ENCODE data around the gene TMEM242. TPM values are rescaled to one million over a fixed set of nuclear protein-coding genes. Genes with fewer than 3 reads are reported as not detected.
A peak's percentile ranks its signal among the peaks of the same experiment; 100 is the strongest.

Gene TMEM242
- total RNA-seq, 2 donors from 2014 or later = 10.8 to 11.7 TPM

GRCh38 chr6:157278171-157278570 is 45.1 kb downstream of the TMEM242 start:
- Histone ChIP-seq H3K9me3 (ENCODE audit: control insufficient read depth, low read length) (no peaks in the 10 kb centered on the region), H3K27ac (ENCODE audit: low read depth, low read length) (no peak overlapping the region), H3K36me3 (ENCODE audit: control insufficient read depth, insufficient read depth, low read length) (no peaks in the 10 kb centered on the region), H3K27me3 (ENCODE audit: control insufficient read depth, insufficient read depth, low read length, poor library complexity, severe bottlenecking) (peaks cover 9% of the 10 kb centered on the region), H3K4me1 (ENCODE audit: control insufficient read depth, insufficient read depth, low read length) (peaks cover 5% of the 10 kb centered on the region), H3K9ac (ENCODE audit: extremely low read depth, low read length, poor library complexity, severe bottlenecking) (no peak overlapping the region), H3K4me3 (ENCODE audit: low read length) (no peak overlapping the region)
- H3K4me1 Mint-ChIP-seq = peaks cover 9% of the 10 kb centered on the region
- peak; percentile 40 for DNase-seq
- H3K36me3 Mint-ChIP-seq (ENCODE audit: low read depth) = no peaks in the 10 kb centered on the region
- WGBS, 2 experiments (ENCODE audit: insufficient coverage in 1 of 2, insufficient read length in 1 of 2) = 92 to 95% methylated on average over 4 to 9 of the region's 9 CpGs
- no peak for TF ChIP-seq CTCF (conservative IDR thresholded peaks at IDR 0.05)
- peaks cover 16% of the 10 kb centered on the region for H3K27me3 Mint-ChIP-seq (ENCODE audit: insufficient read depth)
- no peak overlapping the region for H3K4me3 Mint-ChIP-seq
- H3K9me3 Mint-ChIP-seq = no peaks in the 10 kb centered on the region
- no peak overlapping the region for H3K27ac Mint-ChIP-seq

GRCh38 chr6:157276731-157277130 is 46.6 kb downstream of the TMEM242 start:
- Mint-ChIP-seq H3K27me3 (ENCODE audit: insufficient read depth) (peaks cover 16% of the 10 kb centered on the region), H3K4me3 (no peak overlapping the region), H3K4me1 (peaks cover 9% of the 10 kb centered on the region), H3K9me3 (no peaks in the 10 kb centered on the region), H3K27ac (no peak overlapping the region), H3K36me3 (ENCODE audit: low read depth) (no peaks in the 10 kb centered on the region)
- Histone ChIP-seq H3K36me3 (ENCODE audit: control insufficient read depth, insufficient read depth, low read length) (no peaks in the 10 kb centered on the region), H3K27me3 (ENCODE audit: control insufficient read depth, insufficient read depth, low read length, poor library complexity, severe bottlenecking) (peaks cover 9% of the 10 kb centered on the region), H3K9ac (ENCODE audit: extremely low read depth, low read length, poor library complexity, severe bottlenecking) (no peak overlapping the region), H3K9me3 (ENCODE audit: control insufficient read depth, low read length) (no peaks in the 10 kb centered on the region), H3K27ac (ENCODE audit: low read depth, low read length) (no peak overlapping the region), H3K4me1 (ENCODE audit: control insufficient read depth, insufficient read depth, low read length) (peaks cover 5% of the 10 kb centered on the region), H3K4me3 (ENCODE audit: low read length) (no peak overlapping the region)
- 93 to 97% methylated on average over 7 to 8 of the region's 9 CpGs for WGBS, 2 experiments (ENCODE audit: insufficient coverage in 1 of 2, insufficient read length in 1 of 2)
- peak; percentile 34 for DNase-seq
- TF ChIP-seq CTCF (conservative IDR thresholded peaks at IDR 0.05) = no peak

GRCh38 chr6:157276134-157276532 is 47.2 kb downstream of the TMEM242 start:
- TF ChIP-seq CTCF (conservative IDR thresholded peaks at IDR 0.05) = no peak

More at GRCh38 chr6:157276134-157276532, 47.2 kb downstream of the TMEM242 start:
- H3K36me3 ChIP-seq (ENCODE audit: control insufficient read depth, insufficient read depth, low read length) = no peaks in the 10 kb centered on the region
- Mint-ChIP-seq H3K27me3 (ENCODE audit: insufficient read depth) (peaks cover 16% of the 10 kb centered on the region), H3K9me3 (no peaks in the 10 kb centered on the region), H3K4me1 (peaks cover 9% of the 10 kb centered on the region), H3K36me3 (ENCODE audit: low read depth) (no peaks in the 10 kb centered on the region), H3K4me3 (no peak overlapping the region), H3K27ac (no peak overlapping the region)
- H3K27me3 ChIP-seq (ENCODE audit: control insufficient read depth, insufficient read depth, low read length, poor library complexity, severe bottlenecking) = peaks cover 9% of the 10 kb centered on the region
- H3K4me3 ChIP-seq (ENCODE audit: low read length) = no peak overlapping the region
- H3K9ac ChIP-seq (ENCODE audit: extremely low read depth, low read length, poor library complexity, severe bottlenecking) = no peak overlapping the region
- no peak overlapping the region for H3K27ac ChIP-seq (ENCODE audit: low read depth, low read length)
- peak; percentile 17 for DNase-seq
- H3K4me1 ChIP-seq (ENCODE audit: control insufficient read depth, insufficient read depth, low read length) = peaks cover 5% of the 10 kb centered on the region
- no peaks in the 10 kb centered on the region for H3K9me3 ChIP-seq (ENCODE audit: control insufficient read depth, low read length)
- WGBS, 2 experiments (ENCODE audit: insufficient coverage in 1 of 2, insufficient read length in 1 of 2) = 80 to 99% methylated on average over 1 to 2 of the region's 3 CpGs
